Stimulated activated CD8-positive, alpha-beta memory T cell treated with anti-CD3 and anti-CD28 coated beads, Interleukin-12 subunit alpha, Interleukin-12 subunit beta, amount 100 ng/mL, for 1 hour (primary cell): Measurements from ENCODE around the gene TMEM139.
"Not testable (repeated sequence)": the region's sequence is repeated elsewhere in the genome, so short reads cannot be mapped to it uniquely, and the experiment has no call there.

Experiments used
- DNase-seq: peaks from one replicate; pipeline ENCODE4 v3.0.0-alpha.2; 2020; ENCODE audit warnings: low read depth

Gene TMEM139

GRCh38 chr7:143259765-143260164 lies 25.0 kb upstream of the TMEM139 start:
- no peak for DNase-seq

DNA sequence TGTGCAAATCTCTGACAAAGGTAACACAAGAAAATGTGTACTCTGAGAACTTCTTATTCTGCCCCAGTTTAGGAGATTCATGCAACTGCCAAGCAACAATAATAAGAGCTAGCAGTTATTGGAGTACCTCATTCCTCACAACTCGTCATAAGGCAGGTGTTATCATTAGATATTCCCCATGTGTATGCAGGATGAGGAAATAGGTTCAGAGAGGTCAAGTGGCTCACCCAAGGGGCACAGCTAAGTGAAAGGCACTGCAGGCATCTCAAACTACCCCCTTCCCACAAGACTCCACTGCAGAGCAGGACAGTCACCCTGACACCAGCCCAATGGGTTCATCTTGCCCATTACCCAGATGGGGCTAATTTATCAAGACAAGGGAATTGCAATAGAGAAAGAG lies 22.9 kb upstream of the TMEM139 start:
- DNase-seq = no peak

DNA sequence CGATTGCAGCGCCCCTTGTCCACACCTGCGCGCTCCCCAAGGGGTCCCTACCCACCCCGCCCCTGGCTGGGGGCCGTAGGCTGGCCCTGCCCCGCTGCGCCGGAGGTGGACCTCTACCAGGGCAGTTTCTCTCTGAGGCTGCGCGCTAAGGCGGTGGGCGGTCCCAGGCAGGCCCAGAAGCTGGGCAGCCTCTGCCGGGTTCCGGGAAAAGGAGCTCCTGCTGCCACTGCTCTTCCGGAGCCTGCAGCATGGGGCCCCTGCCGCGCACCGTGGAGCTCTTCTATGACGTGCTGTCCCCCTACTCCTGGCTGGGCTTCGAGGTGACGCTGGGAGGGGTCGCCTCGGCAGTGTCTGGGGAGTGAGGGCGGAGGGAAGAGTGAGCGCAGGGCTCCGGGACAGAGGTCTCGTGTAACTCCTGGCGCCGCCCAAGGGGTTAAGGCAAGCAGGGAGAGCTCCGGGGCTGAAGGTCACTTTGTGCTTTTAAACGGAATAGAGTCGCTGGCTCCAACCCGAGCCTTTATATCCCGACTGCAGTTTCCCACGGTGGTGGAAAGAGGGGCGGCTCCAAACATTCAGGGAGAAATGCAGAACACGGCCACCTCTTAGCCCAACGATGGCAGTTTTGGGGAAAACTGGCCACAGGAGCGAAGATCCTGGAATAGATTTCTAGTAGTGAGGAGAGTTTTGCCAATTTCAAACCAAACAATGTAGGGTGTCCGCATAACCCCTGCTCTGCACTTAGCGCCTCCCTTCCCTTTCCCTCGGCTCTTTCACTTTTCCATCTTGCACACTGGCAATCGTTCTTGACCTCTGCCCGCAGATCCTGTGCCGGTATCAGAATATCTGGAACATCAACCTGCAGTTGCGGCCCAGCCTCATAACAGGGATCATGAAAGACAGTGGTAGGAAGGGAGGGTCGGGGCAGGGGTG lies 21.2 kb upstream of the TMEM139 start, which contains the start of gene GSTK1:
TSS of gene GSTK1 (plus strand) at position 176 of the 930 bp plus-strand sequence. CDS start at position 249, 73 bp downstream.
- DNase-seq = peak; percentile 63

DNA sequence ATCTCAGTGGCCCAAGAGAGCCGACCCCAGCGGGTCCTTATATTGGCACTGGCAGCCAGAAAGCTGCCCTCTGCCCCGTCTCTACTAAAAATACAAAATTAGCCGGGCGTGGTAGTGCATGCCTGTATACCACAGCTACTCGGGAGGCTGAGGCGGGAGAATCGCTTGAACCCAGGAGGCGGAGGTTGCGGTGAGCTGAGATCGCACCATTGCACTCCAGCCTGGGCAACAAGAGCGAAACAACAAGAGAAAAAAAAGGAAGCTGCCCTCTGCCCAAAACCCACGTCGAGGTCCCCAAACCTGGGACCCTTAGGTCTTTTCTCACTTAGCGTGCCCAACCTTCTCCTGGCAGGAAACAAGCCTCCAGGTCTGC lies 20.6 kb upstream of the TMEM139 start:
- DNase-seq = not testable (repeated sequence)

- no peak for DNase-seq
Observed at GRCh38 chr7:143265017-143265693, 19.6 kb upstream of the TMEM139 start.

DNA sequence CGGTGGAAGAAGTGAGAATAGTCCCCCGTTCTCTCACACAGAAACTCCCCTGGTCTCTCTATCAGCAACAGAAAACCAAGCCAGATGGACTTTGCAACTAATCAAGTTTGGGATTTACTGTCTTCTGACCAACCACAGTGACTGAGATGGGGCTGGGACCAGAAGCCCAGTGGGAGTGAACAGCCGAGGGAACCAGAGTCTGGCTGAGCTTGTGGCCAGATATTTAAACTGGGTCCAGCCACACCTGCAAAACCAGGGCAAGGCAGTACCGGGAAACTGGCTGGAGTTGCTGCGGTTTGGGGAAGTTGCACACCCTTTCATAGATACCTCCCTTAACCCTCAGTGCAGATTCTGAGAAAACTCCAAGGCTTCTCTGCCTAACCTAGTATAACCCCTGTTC lies 15.5 kb upstream of the TMEM139 start:
- DNase-seq = no peak

GRCh38 chr7:143271240-143271639 lies 13.5 kb upstream of the TMEM139 start:
- no peak for DNase-seq

DNA sequence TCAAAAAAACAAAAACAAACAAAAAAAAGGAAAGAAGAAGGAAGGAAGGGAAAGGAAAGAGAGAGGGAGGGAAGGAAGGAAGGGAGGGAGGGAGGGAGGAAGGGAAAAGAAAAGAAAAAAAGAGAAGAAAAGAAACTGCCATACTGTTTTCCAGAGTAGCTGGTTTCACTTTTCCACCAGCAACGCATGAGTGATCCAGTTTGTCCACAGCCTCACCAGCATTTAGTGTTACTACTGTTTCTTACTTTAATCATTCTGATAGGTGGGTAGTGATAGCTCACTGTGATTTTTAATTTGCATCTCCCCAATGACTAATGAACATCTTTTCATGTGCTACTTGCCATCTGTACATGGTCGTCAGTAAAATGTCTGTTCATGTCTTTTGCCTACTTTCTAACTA lies 11.9 kb upstream of the TMEM139 start:
- DNase-seq = no peak

- DNase-seq = no peak
Observed at GRCh38 chr7:143279186-143280098, 5.3 kb upstream of the TMEM139 start.

DNA sequence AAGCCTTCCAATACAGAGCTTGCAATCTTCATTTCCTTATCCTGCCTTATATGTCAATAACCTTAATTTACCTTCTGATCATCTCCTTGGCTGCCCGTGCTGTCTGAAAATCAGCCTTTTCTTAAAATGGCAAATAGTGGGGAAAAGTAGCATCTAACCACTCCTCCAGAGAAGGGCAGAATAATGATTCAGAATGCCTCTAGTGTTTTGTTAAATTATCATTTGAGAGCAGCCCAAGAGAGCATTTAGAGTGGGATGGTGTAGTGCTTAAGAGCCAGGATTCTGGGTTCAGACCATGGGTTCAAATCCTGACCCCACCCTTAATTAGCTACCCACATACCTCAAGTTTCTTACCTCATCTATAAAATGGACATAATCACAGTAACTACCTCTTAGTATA lies 4.6 kb upstream of the TMEM139 start:
- DNase-seq = no peak

DNA sequence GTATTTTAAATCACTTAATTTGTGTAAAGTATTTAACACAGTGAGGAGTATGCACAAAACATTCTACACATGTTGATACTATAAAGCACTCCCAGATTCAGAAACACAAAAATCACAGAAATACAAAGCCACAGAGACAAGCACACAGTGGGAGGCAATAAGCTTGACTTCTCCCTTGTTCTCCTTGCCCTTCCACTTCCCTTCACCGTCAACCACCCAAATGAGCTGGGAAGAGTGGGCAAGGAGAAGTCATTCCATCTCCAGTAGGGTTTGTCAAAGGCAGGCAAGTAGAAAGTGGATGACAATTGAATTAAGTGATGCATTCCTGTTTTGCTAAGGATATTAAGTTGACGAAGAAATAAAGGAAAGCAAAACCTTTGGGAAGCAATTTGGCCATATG lies 4.2 kb upstream of the TMEM139 start:
- DNase-seq = no peak

DNA sequence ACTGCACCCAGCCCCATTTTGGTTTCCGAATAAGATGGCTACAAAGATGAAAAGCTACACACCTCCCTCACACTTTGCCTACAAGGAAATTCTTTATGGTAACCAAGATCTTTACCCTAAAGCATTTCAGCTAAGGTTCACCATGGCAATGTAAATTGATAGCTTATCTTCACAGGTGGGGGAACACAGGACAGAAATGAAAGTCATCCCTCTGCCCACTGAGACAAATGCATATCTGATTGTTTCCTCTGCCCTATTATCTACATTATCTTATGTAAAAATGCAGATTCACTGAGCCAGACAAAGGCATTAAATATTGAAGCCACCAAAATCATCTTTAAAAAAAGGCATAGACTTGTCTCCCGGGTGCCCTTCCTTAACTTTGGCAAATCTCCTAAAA lies 3.2 kb upstream of the TMEM139 start:
- DNase-seq = no peak

GRCh38 chr7:143282124-143282523 lies 2.6 kb upstream of the TMEM139 start:
- no peak for DNase-seq

DNA sequence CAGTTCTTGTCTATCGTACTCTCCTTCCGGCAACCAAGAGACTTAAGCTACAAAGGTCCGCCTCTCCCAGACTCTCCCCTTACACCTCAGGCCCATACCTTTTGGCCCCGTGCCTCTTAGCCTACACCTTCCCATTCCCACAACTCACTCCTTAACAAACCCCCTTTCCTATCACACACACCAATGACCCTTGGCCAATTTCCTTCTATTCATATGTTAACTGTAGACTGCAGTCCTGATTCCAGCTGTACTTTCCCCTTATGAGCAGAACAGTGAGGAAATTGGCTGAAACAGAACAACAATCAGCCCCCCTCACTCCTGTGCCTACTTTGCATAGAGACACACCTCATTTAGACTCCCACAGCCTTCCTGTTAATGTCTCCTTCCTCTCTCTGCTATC lies 1.4 kb upstream of the TMEM139 start:
- DNase-seq = no peak

DNA sequence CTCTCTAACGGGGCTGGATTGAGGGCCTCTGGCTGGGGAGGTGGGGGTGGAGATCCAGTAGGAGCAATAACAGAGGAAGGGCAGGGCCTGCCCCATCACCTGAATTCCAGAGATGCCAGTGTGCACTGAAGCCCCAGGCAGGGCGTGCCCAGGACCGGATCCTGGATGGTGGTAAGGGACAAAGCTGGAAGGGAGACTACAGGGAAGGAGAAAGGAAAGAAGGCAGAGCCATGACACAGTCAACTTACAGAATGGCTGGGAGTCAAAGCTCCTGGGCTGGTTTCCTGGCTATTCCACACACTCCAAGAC lies 666 bp downstream of the TMEM139 start:
- no peak for DNase-seq

DNA sequence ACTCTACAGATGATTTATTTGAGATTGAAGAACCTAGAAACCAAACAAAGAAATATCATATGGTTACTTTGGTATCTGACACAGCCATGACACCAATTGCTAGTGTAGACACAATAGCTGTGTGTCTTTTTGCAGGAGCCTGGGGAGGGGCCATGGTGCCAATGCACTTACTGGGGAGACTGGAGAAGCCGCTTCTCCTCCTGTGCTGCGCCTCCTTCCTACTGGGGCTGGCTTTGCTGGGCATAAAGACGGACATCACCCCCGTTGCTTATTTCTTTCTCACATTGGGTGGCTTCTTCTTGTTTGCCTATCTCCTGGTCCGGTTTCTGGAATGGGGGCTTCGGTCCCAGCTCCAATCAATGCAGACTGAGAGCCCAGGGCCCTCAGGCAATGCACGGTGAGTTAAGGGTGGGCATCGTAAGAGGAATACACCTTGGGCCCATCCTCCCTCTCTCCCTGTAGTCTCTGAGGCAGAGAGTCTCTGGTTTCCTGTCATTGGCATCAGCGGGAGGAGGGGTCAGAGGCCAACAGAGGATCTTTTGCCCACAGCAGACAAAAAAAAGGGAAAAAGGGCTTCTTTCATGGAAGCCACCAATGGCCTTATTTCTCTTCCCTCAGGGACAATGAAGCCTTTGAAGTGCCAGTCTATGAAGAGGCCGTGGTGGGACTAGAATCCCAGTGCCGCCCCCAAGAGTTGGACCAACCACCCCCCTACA lies 1.2 kb downstream of the TMEM139 start:
- no peak for DNase-seq

GRCh38 chr7:143286522-143286890 lies 1.7 kb downstream of the TMEM139 start:
- DNase-seq = no peak

- DNase-seq = no peak
Observed at GRCh38 chr7:143287339-143287934, 2.7 kb downstream of the TMEM139 start.

DNA sequence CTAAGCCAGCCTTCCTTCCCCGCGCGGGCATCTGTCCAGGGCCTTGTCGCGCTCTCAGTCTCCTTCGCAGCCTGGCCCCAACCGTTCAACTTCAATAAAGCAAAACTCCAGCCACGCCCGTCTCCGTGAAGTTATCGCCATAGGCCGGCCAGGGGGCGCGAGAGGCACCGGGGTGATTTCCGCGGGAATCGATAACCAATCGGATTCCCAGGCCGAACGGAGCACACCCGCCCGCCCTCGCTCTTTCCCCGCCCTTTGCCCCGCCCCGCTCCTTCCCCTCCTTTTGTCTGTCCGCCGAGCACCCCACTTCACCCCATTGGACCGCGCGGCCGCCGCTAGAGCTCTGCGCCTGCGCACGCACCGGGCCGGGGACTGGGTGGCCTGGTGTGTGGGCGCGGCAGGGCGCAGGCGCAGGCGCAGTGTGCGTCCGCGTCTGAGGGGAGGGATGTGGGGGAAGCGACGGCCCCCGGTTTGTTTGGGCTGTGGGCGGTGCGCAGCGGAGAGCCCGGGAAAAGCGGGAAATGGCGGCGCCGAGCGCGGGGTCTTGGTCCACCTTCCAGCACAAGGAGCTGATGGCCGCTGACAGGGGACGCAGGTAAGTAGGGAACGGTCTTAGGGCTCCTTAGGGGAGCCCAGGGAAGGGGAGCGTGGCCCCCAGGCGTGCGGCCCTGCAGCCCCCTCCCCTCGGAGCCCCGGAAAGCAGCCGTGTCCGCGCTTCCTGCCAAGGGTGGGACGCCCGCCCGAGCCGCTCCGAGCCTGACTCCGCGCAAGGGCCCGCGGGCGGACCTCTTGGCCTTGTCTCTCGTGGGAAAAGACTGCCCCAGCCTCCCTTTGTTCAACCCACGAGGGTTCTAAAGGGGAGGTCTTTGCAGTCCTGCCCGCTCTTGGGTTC lies 3.4 kb downstream of the TMEM139 start, which contains the start of gene CASP2:
TSS of gene CASP2 (plus strand) at position 417 of the 892 bp plus-strand sequence. CDS start at position 522, 105 bp downstream.
- DNase-seq = peak; percentile 98

GRCh38 chr7:143288836-143289235 lies 4.1 kb downstream of the TMEM139 start:
- no peak for DNase-seq
